Placental pericyte (primary cell): ENCODE data around the gene OR2F2. TPM values are rescaled to one million over a fixed set of nuclear protein-coding genes. Genes with fewer than 3 reads are reported as not detected.

Source experiments
- total RNA-seq: library from RNA; depleted of rRNA; stranded (reverse); fragments of >200 nt; gene quantifications from 2 replicates; pipeline ENCODE4 v1.2.3, GENCODE V29; 2012

OR2F2 gene
- not detected in 2 replicates for total RNA-seq

DNA sequence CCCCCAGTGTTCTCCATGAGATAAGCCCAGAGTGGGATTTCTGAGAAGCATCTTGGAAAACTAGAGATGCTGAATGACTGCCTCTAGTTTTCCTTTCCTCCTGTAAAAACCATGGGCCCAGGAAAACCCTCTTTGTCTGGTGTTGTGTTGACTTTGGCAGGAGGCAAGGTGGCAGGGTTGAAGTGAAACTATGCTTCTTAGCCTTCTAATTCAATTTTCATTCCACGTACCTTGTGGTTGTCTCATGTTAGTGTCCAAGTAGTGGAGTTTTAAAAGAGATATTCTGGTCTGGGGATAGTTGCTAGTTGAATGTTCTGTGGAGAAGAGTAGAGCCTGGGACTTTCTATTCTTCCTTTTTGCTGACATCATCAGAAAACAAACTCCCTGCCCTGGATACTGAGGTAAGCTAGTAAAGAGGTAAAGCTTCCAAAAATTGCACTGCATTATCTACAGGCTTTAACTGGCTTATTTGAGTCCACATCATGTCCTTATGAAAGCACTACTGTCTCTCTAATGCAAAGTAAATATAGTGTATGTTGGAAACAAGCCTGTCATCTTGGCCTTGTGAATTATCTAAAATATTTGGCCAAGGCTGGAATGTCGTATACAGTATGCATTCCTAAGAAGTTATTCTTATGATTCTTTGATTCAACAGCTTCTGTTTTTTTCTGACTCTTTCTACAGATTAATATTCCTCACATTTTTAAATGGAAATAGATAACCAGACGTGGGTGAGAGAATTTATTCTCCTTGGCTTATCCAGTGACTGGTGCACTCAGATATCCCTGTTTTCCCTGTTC, at the start of gene OR2F2:
OR2F2 (plus strand) TSS at position 708 of the 800 bp plus-strand sequence; CDS start at position 708, 0 bp downstream.

DNA sequence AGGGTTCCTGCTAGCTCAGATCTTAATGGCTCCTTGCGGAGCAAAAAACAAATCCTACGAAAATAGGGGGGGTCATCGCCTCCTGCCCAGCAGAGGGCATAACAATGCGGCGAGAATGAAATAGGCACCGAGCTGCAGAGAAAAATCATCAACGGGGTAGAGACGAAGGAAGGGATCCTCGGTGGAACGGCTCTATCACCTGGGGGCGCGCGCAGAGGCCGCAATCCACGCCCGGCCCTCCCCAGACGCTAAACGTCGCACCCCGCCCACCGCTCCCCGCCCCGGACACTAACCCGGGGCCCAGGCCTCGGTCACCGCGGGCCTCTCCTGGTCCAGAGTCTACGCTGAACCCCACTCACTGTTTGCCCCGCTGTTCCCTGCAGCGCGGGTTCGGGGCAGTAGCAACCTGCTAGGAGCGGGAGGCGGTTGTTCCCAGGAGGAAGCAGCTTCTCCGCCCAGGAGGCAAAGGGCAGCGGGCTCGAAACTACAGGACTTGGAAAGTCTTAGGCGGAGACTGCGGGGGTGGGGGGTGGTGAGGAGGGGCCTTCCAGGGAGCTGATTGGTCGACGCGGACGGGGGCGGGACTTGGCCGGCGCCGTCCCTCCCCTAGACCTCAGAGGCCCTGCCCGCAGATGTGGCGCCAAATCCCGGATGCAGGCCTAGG, 33.2 kb upstream of the OR2F2 start, which contains the start of gene TCAF1:
TCAF1 (minus strand) TSS at position 509 of the 664 bp plus-strand sequence. CDS start 25,568 bp downstream, outside the sequence.

DNA sequence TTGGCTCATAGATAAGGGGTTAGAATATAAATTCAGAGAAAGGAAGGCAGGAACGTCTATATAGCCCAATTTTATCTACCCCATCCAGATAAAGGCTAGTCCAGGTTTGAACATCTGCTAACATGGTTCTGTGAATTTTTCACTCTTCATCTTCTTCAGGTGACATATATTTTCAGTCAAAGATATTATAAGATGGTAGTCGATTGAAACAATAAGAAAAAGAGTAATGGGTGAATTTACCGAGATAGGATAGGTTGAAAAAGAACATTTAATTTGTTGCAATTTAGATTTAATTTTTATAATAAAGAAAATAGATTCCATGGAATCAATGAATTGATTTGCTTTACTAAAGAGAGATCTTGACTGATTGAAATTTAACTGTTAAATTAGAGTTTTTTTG, 19.5 kb downstream of the OR2F2 start, which contains the start of gene OR2F1:
OR2F1 (plus strand) TSS at position 301 of the 400 bp plus-strand sequence. CDS start 5,127 bp downstream, outside the sequence.

Other genes with a start within 250 kb of the OR2F2 start
- gene CTAGE6, start 177.5 kb upstream of the OR2F2 start, total RNA-seq, result 0.22 TPM in 1 of 2 replicates, not detected in the other
- gene TCAF1, start 33.1 kb upstream of the OR2F2 start, total RNA-seq, result 64.6 and 77.6 TPM in 2 replicates
- gene OR2F1, start 19.6 kb downstream of the OR2F2 start, total RNA-seq, result not detected in 2 replicates
- not detected in 2 replicates for gene OR6B1, start 65.1 kb downstream of the OR2F2 start, total RNA-seq
- gene OR2A5, start 113.7 kb downstream of the OR2F2 start, total RNA-seq, result not detected in 2 replicates
- not detected in 2 replicates for gene OR2A25, start 134.6 kb downstream of the OR2F2 start, total RNA-seq
- not detected in 2 replicates for gene OR2A12, start 151.0 kb downstream of the OR2F2 start, total RNA-seq
- gene OR2A2, start 174.3 kb downstream of the OR2F2 start, total RNA-seq, result not detected in 2 replicates
- gene OR2A14, start 187.9 kb downstream of the OR2F2 start, total RNA-seq, result not detected in 2 replicates
- 0.86 and 0.88 TPM in 2 replicates for gene CTAGE4, start 248.2 kb downstream of the OR2F2 start, total RNA-seq